Activated T-cell treated with anti-CD3 and anti-CD28 coated beads, Interleukin-2, amount 50 U/mL, for 4 hours (primary cell): ENCODE measurements around the gene MTERF4. TPM values are rescaled to one million over a fixed set of nuclear protein-coding genes. Genes with fewer than 3 reads are reported as not detected.
A peak's percentile ranks its signal among the peaks of the same experiment; 100 is the strongest.
"Not testable (repeated sequence)": the region's sequence is repeated elsewhere in the genome, so short reads cannot be mapped to it uniquely, and the experiment has no call there.

Experiments used
- ATAC-seq, 2 donors: fragments of 200-7000 bp; cut with Tn5 transposase; one replicate each; pipeline ENCODE4 v1.10.0; 2021
- DNase-seq: peaks from one replicate; pipeline ENCODE4 v3.0.0-alpha.2; 2020
- H3K27me3 Mint-ChIP-seq: one replicate; pipeline ENCODE4 v1.8.0; 2021; ENCODE audit warnings: low read depth, mixed read lengths
- H3K36me3 Mint-ChIP-seq: one replicate; pipeline ENCODE4 v1.8.0; 2022; ENCODE audit warnings: mixed read lengths; ENCODE audit not compliant: insufficient read depth
- H3K4me1 Mint-ChIP-seq: one replicate; pipeline ENCODE4 v1.8.0; 2021; ENCODE audit warnings: low read depth, mixed read lengths
- H3K4me3 Mint-ChIP-seq: one replicate; pipeline ENCODE4 v1.8.0; 2021; ENCODE audit warnings: mild to moderate bottlenecking, moderate library complexity, mixed read lengths
- H3K9me3 Mint-ChIP-seq: one replicate; pipeline ENCODE4 v1.8.0; 2021; ENCODE audit warnings: mixed read lengths
- total RNA-seq, 3 donors: library from RNA; stranded (reverse); gene quantifications; one replicate each; pipeline ENCODE4 v1.2.1, GENCODE V29; 2021

Gene MTERF4
- total RNA-seq, 3 donors from 2014 or later, result 40.5 to 42.3 (median 41.8) TPM

DNA sequence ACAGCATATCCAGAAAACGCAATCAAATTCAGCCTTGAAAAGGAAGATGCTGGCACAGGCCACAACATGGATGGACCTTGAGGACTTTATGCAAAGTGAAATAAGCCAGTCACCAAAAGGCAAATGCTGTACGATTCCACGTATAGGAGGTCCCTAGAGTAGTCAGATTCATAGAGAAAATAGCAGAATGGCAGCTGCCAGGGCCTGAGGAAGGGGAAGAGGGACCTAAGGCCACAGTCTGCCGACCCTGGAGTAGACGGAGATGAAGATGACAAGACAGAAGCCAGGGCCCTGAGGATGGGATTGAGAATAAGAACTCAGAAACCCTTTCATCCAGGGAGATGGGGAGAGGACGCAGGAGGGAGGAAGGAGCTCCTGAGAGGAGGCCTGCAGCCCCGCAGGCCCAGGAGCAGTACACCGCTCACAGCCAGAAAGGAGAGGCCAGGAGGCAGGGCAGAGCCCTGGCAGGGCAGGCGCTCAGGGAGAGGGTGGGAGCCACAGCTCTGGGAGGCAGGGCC, 8.1 kb upstream of the MTERF4 start:
- no peak for DNase-seq
- peaks cover 22% of the 10 kb centered on the region for H3K36me3 Mint-ChIP-seq
- H3K27me3 Mint-ChIP-seq, result no peaks in the 10 kb centered on the region
- peak; percentile 2 to 12 for ATAC-seq
- peaks cover 50% of the 10 kb centered on the region for H3K4me1 Mint-ChIP-seq
- peak overlapping the region; percentile 74 for H3K4me3 Mint-ChIP-seq
- H3K9me3 Mint-ChIP-seq, result no peaks in the 10 kb centered on the region

DNA sequence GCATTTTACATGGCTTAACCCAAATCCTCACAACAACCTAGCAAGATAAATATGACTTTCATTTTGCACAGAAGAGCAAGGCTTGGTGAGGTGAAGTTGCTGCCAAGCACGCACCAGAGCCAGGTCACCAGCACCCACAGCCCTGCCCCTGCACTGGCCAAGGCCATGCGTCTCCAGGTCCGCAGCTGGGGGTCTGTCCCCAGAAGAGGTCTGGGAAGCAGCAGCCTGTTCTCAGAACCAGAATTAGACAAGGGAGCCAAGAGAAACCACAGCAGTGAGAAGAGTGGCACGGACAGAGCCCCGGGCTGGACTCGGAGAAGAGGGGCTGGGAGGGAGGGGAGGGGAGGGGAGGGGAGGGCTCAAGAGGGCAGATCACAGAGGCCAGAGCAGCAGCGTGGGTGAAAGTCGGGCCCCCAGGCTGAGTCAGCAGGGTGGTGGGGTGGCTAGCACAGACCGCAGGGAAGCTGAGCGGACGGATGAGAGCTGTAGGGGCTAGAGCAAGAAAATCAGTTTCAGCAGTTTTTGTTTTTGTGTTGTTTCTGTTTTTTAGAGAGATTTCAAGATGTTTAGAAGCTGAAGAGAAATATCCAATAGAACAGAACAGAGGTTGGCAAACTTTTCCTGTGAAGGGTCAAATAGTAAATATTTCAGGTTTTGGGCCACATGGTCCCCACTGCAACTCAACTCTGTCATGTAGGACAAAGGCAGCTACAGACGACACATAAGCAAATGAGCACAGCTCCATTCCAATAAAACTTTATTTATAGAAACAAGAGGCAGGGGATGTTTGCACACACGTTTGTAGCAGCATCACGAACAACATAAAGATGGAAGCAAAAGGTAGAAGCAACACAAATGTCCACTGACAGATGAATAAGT, 7.4 kb upstream of the MTERF4 start:
- no peak for DNase-seq
- Mint-ChIP-seq H3K4me3 (peak overlapping the region; percentile 74), H3K27me3 (no peaks in the 10 kb centered on the region), H3K9me3 (no peaks in the 10 kb centered on the region), H3K4me1 (peaks cover 51% of the 10 kb centered on the region), H3K36me3 (peaks cover 15% of the 10 kb centered on the region)
- ATAC-seq, result peak in 1 of 2 donors; percentile 29

DNA sequence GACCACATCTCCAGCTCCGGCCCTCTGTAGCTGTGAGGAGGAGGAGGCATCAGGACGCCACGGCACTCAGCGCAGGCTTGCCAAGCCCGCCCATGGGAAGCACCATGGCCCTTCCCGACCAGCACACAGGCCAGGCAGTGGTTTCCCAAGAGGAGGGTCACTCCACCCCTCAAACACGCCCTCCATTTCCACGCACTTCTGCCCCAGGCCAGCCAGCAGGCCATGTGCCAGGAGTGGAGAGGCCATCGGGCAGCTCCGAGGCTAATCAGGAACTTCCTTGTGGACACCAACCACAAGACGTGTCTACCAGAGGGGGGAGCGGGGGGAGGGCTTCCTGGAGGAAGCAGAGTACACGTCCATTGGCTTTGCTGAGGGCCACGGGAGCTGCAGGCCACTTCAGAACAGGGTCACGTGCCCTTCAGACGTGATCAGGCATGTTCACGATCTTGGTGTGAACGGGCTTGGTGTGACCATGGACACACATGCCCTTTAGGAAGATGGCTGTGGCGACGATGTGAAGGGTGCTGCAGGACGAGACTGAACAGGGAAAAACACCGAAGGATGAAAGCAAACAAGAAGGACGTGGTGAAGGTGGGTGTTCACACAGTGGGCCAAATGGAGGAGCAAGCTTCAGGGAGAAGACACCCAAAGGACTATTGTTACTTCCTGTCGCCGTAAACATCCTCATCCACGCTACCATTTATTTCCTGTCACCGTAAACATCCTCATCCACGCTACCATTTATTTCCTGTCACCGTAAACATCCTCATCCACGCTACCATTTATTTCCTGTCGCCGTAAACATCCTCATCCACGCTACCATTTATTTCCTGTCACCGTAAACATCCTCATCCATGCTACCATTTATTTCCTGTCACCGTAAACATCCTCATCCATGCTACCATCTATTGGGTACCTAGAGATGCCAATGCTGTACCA, 6.5 kb upstream of the MTERF4 start:
- no peak for ATAC-seq
- Mint-ChIP-seq H3K27me3 (no peaks in the 10 kb centered on the region), H3K36me3 (peaks cover 13% of the 10 kb centered on the region), H3K4me3 (peak overlapping the region; percentile 69), H3K9me3 (no peaks in the 10 kb centered on the region), H3K4me1 (peaks cover 54% of the 10 kb centered on the region)
- DNase-seq, result no peak

DNA sequence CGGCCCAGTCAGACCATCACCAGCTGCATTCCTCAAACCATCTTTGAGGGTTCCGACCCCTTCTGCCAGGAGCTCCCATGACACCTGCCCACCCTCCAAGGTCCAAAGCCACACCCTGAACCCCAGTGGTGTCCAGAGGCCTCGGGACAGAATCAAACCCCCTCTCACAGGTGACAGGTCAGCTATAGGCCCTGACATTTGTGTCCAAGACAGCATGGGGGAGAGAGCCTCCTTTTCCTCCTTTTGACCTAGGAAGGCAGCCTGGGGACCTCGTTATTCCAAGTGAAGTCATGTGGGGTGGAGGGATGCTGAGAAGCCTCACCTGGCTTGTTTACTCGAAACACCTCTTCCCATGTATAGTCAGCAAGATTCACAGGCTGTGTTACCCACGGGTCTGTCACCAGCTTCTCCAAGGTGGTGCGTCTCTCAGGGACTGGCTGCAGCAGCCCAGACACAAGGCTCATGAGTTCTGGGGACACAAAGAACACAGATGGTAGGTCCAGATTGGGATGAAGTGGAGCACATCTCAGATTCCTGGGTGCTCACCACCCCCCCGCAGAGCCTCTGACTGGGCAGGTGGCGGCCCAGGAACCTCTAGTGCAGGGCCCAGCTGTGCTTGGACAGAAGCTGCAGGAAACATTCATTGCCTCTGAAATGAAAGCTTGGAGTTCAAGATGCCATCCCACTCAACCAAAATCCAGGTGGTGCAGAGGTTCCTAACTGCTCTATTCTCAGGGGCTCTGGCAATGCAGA, 5.1 kb upstream of the MTERF4 start:
- Mint-ChIP-seq H3K4me1 (peaks cover 59% of the 10 kb centered on the region), H3K9me3 (no peaks in the 10 kb centered on the region), H3K27me3 (no peaks in the 10 kb centered on the region), H3K4me3 (no peak overlapping the region), H3K36me3 (peaks cover 9% of the 10 kb centered on the region)
- DNase-seq (no peak), ATAC-seq (no peak)

DNA sequence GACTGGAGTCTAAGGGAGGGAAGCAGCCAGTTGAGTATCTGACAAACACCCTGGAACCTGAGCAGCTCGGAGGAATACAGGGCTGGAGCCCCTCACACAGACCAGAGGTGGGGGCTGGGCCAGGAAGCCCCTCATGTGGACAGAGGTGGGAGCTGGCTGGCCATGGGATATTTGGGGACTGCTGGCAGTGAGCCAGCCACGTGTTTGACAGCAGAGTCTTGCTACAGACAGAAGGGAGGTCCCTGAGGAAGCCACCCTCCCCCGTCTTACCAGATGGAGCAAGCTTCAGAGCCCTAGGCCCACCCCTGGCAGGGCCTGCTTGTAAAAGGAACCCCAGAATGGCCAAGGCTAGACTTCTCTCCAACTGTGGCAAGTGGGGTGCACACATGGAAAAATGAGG, 3.6 kb upstream of the MTERF4 start:
- no peak for DNase-seq
- Mint-ChIP-seq H3K4me1 (peaks cover 52% of the 10 kb centered on the region), H3K9me3 (no peaks in the 10 kb centered on the region), H3K4me3 (no peak overlapping the region), H3K36me3 (no peaks in the 10 kb centered on the region), H3K27me3 (no peaks in the 10 kb centered on the region)
- ATAC-seq, result no peak

DNA sequence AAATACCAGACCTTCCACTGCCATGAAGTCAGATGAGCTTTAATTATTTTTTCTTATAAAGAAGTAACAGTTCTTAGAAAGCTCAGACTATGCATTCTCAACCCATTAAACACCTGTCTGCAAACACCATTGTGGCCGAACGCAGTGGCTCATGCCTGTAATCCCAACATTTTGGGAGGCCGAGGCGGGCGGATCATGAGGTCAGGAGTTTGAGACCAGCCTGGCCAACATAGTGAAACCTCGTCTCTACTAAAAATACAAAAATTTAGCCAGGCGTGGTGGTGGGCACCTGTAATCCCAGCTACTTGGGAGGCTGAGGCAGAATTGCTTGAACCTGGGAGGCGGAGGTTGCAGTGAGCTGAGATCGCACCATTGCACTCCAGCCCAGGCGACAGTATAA, 2.5 kb upstream of the MTERF4 start:
- H3K4me1 Mint-ChIP-seq, result peaks cover 51% of the 10 kb centered on the region
- H3K4me3 Mint-ChIP-seq, H3K27me3 Mint-ChIP-seq, H3K9me3 Mint-ChIP-seq, ATAC-seq, DNase-seq, H3K36me3 Mint-ChIP-seq: not testable (repeated sequence)

DNA sequence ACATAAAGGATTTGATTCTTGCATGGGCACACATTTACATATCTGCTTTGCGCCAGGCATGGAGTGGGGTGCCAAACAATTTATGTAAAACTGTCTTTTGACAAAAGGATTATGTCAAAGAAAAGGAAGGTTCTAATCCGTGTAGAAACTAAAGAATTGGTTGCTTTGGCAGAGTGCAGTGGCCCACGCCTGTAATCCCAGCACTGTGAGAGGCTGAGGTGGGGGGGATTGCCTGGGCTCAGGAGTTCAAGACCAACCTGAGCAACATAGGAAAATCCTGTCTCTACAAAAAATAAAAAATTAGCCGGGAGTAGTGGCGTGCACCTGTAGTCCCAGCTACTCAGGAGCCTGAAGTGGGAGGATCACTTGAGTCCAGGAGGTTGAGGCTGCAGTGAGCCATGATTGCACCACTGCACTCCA, 1.1 kb upstream of the MTERF4 start:
- H3K9me3 Mint-ChIP-seq, result no peaks in the 10 kb centered on the region
- ATAC-seq (no peak), DNase-seq (no peak)
- H3K4me3 Mint-ChIP-seq, result peak overlapping the region; percentile 94
- no peaks in the 10 kb centered on the region for H3K27me3 Mint-ChIP-seq
- H3K4me1 Mint-ChIP-seq, result peaks cover 53% of the 10 kb centered on the region
- peaks cover 13% of the 10 kb centered on the region for H3K36me3 Mint-ChIP-seq

DNA sequence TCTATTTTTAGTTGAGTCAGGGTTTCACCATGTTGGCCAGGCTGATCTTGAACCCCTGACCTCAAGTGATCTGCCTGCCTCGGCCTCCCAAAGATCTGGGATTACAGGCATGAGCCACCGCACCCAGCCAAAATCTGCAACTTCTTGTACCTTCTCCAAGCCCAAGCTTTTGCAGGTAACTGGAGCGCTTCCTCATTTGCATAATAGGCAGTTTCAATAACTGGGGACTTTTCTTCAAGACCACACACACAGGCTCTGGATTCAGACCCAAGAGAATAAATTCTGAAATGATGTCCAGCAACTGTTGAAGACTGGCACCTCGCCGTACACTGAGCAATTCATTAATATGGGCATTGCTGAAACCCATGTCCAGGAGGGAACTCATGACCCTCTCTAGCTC, 2.8 kb downstream of the MTERF4 start:
- Mint-ChIP-seq H3K9me3 (no peaks in the 10 kb centered on the region), H3K36me3 (peaks cover 39% of the 10 kb centered on the region), H3K27me3 (no peaks in the 10 kb centered on the region), H3K4me1 (peaks cover 76% of the 10 kb centered on the region), H3K4me3 (no peak overlapping the region)
- DNase-seq, result no peak
- no peak for ATAC-seq

DNA sequence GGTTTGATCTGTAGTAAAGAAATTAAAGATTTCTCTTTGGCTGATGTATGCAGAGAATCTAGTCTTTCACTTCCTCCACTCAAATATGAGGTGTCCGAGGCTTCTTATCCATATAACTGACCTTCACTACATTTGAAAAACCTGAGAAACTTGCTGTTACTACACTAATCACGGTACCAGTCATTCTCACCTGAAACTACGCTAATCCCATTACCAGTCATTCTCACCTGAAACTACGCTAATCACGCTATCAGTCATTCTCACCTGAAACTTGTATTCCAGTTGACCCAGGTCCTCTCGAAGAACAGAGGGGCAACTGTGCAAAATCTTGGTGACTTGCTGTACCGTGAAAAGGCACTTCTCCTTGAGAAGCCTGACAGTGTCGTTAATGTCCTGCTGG, 5.1 kb downstream of the MTERF4 start:
- ATAC-seq, result peak; percentile 49 to 56
- Mint-ChIP-seq H3K9me3 (no peaks in the 10 kb centered on the region), H3K4me3 (no peak overlapping the region), H3K27me3 (no peaks in the 10 kb centered on the region), H3K4me1 (peaks cover 62% of the 10 kb centered on the region), H3K36me3 (peaks cover 39% of the 10 kb centered on the region)
- no peak for DNase-seq

DNA sequence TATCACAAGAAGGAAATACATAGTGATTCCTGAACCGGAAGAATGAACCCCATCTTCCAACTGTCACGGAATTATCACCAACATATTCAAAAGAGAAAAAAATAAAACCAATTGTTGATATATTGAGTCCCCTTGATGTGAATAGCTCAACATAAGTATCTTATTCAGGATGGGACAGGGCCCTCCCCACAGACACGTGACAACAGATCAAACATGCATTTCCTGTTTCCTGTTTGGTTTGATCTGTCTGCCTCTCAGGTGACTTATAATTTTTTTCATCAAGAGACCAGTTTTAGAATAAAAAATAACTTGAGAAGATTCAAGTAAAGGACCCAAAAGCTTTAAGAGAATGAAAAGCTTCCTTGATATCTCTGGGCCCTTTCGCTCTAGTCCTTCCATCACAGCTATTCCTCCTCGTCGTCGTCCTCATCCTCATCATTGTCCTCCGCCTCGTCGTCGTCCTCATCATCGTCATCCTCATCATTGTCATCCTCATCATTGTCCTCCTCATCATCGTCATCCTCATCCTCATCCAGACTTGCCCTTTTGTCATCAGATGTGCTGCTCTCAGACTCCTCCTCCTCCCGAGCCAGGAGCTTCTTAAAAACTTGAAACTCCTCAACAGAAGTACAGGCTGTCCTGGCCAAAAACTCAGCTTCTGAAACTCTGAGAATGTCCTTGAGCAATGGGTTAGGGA, 6.3 kb downstream of the MTERF4 start:
- Mint-ChIP-seq H3K36me3 (peaks cover 41% of the 10 kb centered on the region), H3K4me1 (peaks cover 63% of the 10 kb centered on the region), H3K9me3 (no peaks in the 10 kb centered on the region), H3K4me3 (peak overlapping the region; percentile 45), H3K27me3 (no peaks in the 10 kb centered on the region)
- DNase-seq (no peak), ATAC-seq (peak; percentile 59 to 71)

DNA sequence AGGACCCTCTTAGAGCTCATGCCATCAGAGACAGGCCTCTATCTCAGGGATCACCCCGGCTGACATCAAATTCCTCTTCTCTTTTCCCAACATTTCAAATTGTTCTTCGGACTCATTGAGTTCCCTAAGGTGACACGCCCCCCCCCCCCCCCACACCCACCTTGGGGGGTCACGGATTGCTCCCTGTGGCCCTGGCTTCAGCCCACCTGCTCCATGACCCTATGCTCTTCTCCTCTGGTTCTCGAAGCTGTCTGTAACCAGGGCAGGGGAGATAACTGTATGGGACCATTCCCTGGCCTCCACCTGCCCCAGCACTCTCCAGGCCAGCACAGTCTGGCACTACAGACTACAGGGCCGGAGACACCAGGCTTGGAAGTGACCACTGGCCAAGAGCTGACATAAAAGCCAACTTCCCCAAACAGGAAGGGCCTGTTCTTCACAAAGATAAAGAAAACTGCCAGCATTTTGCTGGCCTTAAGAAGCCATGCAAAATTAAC, 7.1 kb downstream of the MTERF4 start:
- Mint-ChIP-seq H3K9me3 (no peaks in the 10 kb centered on the region), H3K27me3 (no peaks in the 10 kb centered on the region), H3K36me3 (peaks cover 41% of the 10 kb centered on the region), H3K4me1 (peaks cover 57% of the 10 kb centered on the region), H3K4me3 (no peak overlapping the region)
- ATAC-seq, result no peak
- DNase-seq, result no peak

DNA sequence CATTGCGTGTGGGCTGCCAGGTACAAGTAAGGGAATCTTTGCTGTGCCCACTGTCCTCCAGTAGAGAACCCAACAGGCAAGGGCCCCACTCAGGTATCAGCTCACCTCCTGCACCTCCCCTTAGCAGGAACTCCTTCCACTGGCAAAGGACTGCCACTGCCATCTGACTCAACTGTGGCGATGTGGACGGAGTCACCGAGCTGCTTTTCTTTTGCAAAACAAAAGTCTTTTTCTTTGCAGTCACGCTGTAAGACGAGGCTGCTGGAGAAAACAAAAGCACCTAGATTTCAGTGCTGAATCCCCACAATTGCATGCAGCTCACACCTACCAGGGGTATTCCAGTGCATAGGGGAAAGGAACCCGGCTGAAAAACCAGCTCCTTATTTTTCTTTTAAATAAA, 7.9 kb downstream of the MTERF4 start:
- Mint-ChIP-seq H3K36me3 (peaks cover 36% of the 10 kb centered on the region), H3K4me1 (peaks cover 53% of the 10 kb centered on the region), H3K27me3 (no peaks in the 10 kb centered on the region), H3K4me3 (no peak overlapping the region), H3K9me3 (no peaks in the 10 kb centered on the region)
- ATAC-seq, result no peak
- DNase-seq, result no peak

DNA sequence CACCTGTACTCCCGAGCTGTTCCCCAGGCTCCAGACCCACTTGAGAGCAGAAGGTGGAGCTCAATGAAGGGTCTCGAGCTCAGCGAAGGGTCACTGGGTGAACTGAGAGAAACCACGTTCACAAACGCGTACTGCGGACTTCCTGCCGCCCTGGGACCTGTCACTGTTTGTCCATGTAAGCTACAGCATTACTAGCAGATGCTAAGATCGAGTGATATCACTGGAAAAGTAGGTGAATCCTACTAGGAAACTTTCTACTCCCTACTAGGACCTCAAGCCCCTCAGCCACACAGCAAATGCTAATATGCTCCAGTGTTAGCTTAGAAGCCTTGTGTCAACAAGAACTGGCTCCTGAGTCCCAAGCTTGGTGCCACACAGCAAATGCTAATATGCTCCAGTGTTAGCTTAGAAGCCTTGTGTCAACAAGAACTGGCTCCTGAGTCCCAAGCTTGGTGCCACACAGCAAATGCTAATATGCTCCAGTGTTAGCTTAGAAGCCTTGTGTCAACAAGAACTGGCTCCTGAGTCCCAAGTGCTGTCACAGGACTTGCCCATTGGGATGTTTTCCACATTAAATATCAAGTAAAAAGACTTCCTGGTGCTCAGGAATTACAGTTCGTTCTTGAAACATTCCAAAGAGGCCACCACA, 8.8 kb downstream of the MTERF4 start:
- H3K4me3 Mint-ChIP-seq, H3K9me3 Mint-ChIP-seq, H3K27me3 Mint-ChIP-seq, DNase-seq, ATAC-seq: not testable (repeated sequence)
- Mint-ChIP-seq H3K36me3 (peaks cover 37% of the 10 kb centered on the region), H3K4me1 (peaks cover 44% of the 10 kb centered on the region)
